Stomach (tissue), 4 donors: ENCODE results near the gene TSPAN7.

Experiments used
- CTCF ChIP-seq, 7 experiments: fragments of 450-650 bp in 4 of 7; fragments of 200-600 bp in 3 of 7; sonication (generic) in 3 of 7; IDR thresholded peaks; one replicate each; pipeline ENCODE4 v1.5.1; 2016 to 2019; ENCODE audit warnings: antibody characterized with exemption in 7 of 7, control low read depth in 2 of 7, mild to moderate bottlenecking in 1 of 7
- POLR2AphosphoS5 ChIP-seq, 3 donors: sonication (generic); formaldehyde crosslinking; IDR thresholded peaks; one replicate each; pipeline ENCODE4 v1.6.1; 2016; ENCODE audit warnings: antibody characterized with exemption in 3 of 3

- TF ChIP-seq POLR2AphosphoS5 (IDR thresholded peaks at IDR 0.05): no peak
- no peak for TF ChIP-seq CTCF (IDR thresholded peaks at IDR 0.05)
These were observed 47.1 kb upstream of the TSPAN7 start for GRCh38 chrX:38514016-38514854.
